ENCODE data around the gene CAV2.

DNA sequence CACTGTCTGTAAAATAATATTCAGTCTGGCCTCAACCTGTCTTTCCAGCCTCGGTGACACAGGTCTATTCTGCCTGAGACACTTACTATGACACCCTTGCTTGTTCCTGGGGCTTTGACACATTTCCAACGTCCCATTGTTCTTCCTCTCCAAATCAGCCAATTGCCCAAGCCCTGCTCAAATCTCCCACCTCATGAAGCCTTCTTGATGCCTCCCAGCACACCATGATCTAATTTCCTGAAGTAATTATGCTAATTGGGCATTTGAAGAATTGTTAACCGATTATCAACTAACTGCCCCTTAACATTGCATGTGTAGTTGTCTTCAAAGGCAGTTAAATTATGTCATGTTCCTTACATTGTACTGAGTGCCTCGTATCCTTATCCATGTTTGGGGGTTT is 58.4 kb downstream of the CAV2 start:
- TF ChIP-seq, protein P1, sequence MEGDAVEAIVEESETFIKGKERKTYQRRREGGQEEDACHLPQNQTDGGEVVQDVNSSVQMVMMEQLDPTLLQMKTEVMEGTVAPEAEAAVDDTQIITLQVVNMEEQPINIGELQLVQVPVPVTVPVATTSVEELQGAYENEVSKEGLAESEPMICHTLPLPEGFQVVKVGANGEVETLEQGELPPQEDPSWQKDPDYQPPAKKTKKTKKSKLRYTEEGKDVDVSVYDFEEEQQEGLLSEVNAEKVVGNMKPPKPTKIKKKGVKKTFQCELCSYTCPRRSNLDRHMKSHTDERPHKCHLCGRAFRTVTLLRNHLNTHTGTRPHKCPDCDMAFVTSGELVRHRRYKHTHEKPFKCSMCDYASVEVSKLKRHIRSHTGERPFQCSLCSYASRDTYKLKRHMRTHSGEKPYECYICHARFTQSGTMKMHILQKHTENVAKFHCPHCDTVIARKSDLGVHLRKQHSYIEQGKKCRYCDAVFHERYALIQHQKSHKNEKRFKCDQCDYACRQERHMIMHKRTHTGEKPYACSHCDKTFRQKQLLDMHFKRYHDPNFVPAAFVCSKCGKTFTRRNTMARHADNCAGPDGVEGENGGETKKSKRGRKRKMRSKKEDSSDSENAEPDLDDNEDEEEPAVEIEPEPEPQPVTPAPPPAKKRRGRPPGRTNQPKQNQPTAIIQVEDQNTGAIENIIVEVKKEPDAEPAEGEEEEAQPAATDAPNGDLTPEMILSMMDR (IDR thresholded peaks at IDR 0.05; ENCODE audit: control extremely low read depth in 1 of 3, insufficient read depth in 1 of 3, low read depth in 1 of 3, low read length in 3 of 3): no peak
- no peak for TF ChIP-seq POLR2AphosphoS5 (IDR thresholded peaks at IDR 0.05; ENCODE audit: low read depth, low read length)
- TF ChIP-seq BCL11A (IDR thresholded peaks at IDR 0.05; ENCODE audit: low read depth in 2 of 2, low read length in 2 of 2): no peak
- no peak for TF ChIP-seq JUND (IDR thresholded peaks at IDR 0.05; ENCODE audit: low read length)
- no peak for TF ChIP-seq TEAD4 (IDR thresholded peaks at IDR 0.05; ENCODE audit: low read depth, low read length)
- TF ChIP-seq E2F6 (IDR thresholded peaks at IDR 0.05): no peak
- no peak for TF ChIP-seq POLR2A (IDR thresholded peaks at IDR 0.05; ENCODE audit: control extremely low read depth in 1 of 2, low read depth in 2 of 2, low read length in 2 of 2)
- TF ChIP-seq SUZ12 (IDR thresholded peaks at IDR 0.05; ENCODE audit: low read length): no peak
- TF ChIP-seq, protein P2, sequence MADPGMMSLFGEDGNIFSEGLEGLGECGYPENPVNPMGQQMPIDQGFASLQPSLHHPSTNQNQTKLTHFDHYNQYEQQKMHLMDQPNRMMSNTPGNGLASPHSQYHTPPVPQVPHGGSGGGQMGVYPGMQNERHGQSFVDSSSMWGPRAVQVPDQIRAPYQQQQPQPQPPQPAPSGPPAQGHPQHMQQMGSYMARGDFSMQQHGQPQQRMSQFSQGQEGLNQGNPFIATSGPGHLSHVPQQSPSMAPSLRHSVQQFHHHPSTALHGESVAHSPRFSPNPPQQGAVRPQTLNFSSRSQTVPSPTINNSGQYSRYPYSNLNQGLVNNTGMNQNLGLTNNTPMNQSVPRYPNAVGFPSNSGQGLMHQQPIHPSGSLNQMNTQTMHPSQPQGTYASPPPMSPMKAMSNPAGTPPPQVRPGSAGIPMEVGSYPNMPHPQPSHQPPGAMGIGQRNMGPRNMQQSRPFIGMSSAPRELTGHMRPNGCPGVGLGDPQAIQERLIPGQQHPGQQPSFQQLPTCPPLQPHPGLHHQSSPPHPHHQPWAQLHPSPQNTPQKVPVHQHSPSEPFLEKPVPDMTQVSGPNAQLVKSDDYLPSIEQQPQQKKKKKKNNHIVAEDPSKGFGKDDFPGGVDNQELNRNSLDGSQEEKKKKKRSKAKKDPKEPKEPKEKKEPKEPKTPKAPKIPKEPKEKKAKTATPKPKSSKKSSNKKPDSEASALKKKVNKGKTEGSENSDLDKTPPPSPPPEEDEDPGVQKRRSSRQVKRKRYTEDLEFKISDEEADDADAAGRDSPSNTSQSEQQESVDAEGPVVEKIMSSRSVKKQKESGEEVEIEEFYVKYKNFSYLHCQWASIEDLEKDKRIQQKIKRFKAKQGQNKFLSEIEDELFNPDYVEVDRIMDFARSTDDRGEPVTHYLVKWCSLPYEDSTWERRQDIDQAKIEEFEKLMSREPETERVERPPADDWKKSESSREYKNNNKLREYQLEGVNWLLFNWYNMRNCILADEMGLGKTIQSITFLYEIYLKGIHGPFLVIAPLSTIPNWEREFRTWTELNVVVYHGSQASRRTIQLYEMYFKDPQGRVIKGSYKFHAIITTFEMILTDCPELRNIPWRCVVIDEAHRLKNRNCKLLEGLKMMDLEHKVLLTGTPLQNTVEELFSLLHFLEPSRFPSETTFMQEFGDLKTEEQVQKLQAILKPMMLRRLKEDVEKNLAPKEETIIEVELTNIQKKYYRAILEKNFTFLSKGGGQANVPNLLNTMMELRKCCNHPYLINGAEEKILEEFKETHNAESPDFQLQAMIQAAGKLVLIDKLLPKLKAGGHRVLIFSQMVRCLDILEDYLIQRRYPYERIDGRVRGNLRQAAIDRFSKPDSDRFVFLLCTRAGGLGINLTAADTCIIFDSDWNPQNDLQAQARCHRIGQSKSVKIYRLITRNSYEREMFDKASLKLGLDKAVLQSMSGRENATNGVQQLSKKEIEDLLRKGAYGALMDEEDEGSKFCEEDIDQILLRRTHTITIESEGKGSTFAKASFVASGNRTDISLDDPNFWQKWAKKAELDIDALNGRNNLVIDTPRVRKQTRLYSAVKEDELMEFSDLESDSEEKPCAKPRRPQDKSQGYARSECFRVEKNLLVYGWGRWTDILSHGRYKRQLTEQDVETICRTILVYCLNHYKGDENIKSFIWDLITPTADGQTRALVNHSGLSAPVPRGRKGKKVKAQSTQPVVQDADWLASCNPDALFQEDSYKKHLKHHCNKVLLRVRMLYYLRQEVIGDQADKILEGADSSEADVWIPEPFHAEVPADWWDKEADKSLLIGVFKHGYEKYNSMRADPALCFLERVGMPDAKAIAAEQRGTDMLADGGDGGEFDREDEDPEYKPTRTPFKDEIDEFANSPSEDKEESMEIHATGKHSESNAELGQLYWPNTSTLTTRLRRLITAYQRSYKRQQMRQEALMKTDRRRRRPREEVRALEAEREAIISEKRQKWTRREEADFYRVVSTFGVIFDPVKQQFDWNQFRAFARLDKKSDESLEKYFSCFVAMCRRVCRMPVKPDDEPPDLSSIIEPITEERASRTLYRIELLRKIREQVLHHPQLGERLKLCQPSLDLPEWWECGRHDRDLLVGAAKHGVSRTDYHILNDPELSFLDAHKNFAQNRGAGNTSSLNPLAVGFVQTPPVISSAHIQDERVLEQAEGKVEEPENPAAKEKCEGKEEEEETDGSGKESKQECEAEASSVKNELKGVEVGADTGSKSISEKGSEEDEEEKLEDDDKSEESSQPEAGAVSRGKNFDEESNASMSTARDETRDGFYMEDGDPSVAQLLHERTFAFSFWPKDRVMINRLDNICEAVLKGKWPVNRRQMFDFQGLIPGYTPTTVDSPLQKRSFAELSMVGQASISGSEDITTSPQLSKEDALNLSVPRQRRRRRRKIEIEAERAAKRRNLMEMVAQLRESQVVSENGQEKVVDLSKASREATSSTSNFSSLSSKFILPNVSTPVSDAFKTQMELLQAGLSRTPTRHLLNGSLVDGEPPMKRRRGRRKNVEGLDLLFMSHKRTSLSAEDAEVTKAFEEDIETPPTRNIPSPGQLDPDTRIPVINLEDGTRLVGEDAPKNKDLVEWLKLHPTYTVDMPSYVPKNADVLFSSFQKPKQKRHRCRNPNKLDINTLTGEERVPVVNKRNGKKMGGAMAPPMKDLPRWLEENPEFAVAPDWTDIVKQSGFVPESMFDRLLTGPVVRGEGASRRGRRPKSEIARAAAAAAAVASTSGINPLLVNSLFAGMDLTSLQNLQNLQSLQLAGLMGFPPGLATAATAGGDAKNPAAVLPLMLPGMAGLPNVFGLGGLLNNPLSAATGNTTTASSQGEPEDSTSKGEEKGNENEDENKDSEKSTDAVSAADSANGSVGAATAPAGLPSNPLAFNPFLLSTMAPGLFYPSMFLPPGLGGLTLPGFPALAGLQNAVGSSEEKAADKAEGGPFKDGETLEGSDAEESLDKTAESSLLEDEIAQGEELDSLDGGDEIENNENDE (IDR thresholded peaks at IDR 0.05; ENCODE audit: insufficient replicate concordance, low read length): no peak
- no peak for TF ChIP-seq EZH2 (IDR thresholded peaks at IDR 0.05; ENCODE audit: low read depth, low read length, severe bottlenecking)
- no peak for TF ChIP-seq EGR1 (IDR thresholded peaks at IDR 0.05; ENCODE audit: borderline replicate concordance, low read depth, low read length)
- TF ChIP-seq SP2 (IDR thresholded peaks at IDR 0.05; ENCODE audit: low read length): no peak
- TF ChIP-seq TAF7 (optimal IDR thresholded peaks at IDR 0.05; ENCODE audit: borderline replicate concordance, low read depth, low read length): no peak
